B cell (primary cell): ENCODE results near the gene SNTG2.

Experiments used
- CTCF ChIP-seq: fragments of 200-600 bp; IDR thresholded peaks from one replicate; pipeline ENCODE4 v1.8.0; 2022; ENCODE audit warnings: antibody characterized with exemption, mild to moderate bottlenecking
- EZH2 ChIP-seq: IDR thresholded peaks from 2 replicates; pipeline ENCODE4 v1.6.1; 2012; ENCODE audit warnings: borderline replicate concordance, low read depth, mild to moderate bottlenecking, moderate library complexity, low read length; ENCODE audit not compliant: insufficient read depth, poor library complexity, severe bottlenecking

- TF ChIP-seq CTCF (no peak), EZH2 (no peak)
These were observed 34.7 kb upstream of the SNTG2 start for GRCh38 chr2:915979-916378.
